GM19397 (cell line): ENCODE measurements around the gene GSTO1.

Source experiments
- ATAC-seq: cut with Tn5 transposase; IDR thresholded peaks from one replicate; pipeline ENCODE4 v1.9.1; 2021; ENCODE audit warnings: mild to moderate bottlenecking, moderate library complexity; ENCODE audit not compliant: unreplicated experiment

The GSTO1 gene

GRCh38 chr10:104303594-104304355 is 49.1 kb downstream of the GSTO1 start:
- no peak for ATAC-seq

DNA sequence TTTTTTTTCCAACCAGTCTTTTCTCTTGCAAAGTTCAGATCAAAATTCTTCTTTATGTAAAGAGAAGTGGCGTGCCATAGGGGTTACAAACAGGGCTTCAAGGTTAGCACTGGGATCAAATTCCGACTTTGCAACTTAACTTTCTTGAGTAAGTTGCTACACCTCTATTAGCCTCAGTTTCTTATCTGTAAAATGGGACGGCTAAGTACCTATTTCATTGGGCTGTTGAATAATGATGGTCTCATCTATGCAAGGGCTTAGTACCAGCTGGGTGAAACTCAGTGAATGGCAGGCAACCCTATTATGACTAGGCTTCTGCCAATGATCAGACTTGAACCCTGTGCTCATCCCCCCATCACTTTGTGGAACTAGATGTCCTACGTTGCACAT is 49.7 kb downstream of the GSTO1 start:
- ATAC-seq = no peak

GRCh38 chr10:104304927-104305326 is 50.2 kb downstream of the GSTO1 start:
- no peak for ATAC-seq

DNA sequence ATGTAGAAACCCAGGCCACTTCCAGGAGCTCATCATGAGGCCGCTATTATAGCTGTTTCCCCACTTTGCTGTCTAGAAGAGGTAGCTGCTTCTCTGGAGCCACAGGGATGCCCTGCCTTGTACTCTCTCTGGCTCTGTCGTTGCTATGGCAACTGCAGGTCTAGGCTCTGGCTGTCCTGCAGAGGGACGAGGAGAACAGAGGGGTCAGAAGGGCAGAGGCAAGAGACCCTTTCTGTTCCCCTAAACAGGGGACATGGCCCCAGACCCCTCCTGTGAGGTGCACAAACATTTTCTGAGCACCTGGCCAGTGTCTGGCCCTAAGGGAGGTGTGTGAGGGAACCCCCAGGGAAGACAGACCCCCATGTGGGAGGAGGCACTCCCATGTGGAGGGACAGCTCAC is 52.2 kb downstream of the GSTO1 start:
- ATAC-seq = no peak

GRCh38 chr10:104307576-104308438 is 53.1 kb downstream of the GSTO1 start:
- ATAC-seq = no peak

GRCh38 chr10:104308439-104308903 is 53.8 kb downstream of the GSTO1 start:
- ATAC-seq = peak; percentile 72

- no peak for ATAC-seq
Observed at GRCh38 chr10:104309980-104310978, 55.6 kb downstream of the GSTO1 start.

DNA sequence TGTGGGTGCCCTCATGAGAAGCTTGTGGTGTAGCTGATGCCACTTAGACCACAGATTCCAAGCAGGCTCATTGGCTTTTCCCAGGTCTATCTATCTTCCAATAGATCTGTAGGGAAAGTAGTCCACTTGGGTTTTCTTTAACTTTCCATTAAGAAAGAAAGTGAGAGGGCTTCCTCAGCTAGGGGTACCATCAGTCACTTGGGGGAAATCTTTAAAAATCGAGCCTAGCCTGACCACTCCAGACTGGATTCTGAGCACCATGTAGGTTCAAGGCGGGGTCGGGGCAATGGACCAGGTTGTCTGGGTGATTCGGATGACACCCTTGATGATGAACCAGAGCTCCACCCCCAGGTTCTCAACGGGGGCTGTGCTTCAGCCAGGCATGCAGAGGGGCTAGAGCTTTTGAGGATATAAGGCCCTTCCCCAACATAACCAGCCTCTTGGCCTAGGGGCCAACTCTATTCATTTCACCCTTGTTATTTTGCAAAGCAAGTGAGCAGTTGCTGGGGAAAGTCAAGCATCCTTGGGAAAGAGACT is 56.6 kb downstream of the GSTO1 start:
- ATAC-seq = no peak

DNA sequence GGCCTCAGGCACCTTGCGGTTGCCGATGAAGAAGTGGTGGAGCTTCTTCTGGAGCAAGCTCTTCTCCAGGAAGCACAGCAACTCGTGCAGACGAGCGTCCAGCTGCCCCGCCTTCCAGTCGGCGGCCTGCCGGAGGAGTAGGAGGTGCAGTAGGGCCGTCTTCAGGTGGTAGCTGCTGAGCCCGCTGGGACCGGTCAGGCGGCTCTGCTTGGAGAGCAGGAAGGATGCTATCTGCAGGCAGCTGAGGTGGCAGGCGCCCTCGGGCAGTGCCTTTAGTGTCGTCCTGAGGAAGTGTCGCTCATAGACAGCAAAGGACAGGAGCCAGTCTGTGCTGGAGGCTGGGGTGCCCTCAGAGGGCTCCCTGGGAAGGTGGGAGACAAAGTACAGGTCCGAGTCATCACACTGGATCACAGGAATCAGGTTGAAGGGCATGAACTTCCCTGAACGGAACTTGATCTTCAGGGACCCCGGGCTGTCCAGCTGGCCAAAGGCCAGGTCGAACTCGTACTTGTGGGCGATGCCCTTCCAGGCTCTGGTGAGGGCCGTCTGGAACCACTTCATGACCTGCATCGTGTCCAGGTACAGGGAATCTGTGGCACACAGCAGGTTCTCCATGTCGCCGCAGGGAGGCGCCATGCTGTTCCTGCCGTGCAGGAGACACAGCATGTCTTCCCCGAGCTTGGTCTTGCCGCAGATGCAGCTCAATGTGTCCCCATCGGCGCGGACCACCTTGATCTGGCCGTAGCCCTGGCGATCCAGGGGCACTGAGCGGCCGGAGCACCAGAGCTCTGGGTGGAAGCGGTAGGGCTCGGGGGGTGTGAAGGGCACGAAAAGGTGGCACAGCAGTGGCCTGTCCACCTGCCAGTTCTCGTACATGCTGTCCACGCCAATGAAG is 60.1 kb downstream of the GSTO1 start:
- ATAC-seq = no peak

- ATAC-seq = no peak
Observed at GRCh38 chr10:104315486-104315921, 60.8 kb downstream of the GSTO1 start.

DNA sequence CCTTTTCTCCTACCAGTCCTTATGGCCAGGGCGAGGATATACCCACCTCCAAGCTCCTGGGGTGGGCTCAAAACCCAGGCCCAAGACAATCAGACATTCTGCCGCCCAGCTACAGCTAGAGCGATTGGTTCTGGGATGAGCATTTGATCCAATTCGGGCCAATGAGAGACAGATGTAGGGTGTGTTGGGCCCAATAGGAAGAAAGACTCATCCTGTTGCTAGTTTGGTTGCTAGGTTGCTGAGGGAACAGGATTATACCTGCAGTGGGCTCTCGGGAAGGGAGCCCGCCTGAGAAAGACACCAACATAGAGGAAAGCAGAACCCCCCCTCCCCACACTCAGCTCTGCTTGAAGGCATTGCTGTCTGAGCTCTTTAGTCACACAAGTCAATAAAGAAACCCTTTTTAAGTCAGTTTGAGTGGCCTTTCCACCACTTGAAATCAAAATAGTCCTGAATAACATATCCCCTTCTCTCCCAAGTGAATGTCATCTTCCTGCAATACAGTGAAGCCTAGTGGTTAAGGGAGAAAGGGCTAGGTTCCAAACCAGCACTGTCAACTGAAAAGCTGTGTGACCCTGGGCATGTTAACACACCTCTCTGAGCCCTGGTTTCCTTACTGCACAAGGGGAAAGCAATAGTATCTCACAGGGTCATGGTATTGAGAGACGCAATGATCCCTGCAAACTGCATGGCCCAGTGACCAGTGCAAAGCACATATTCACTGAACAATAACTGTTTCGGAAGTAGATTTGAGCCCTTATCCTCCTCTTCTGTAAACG is 61.8 kb downstream of the GSTO1 start:
- ATAC-seq = no peak
